Measurements from ENCODE around the gene SKAP1. TPM values are rescaled to one million over a fixed set of nuclear protein-coding genes. Genes with fewer than 3 reads are reported as not detected.
"Not testable (repeated sequence)": the region's sequence is repeated elsewhere in the genome, so short reads cannot be mapped to it uniquely, and the experiment has no call there.

The SKAP1 gene
- total and polyA plus RNA-seq, 5 donors from 2014 or later, result 196 to 554 (median 373) TPM

- Histone ChIP-seq H3K36me3 (ENCODE audit: control insufficient read depth, insufficient read depth, low read length) (peaks cover 48% of the 10 kb centered on the region), H3K4me1 (ENCODE audit: control insufficient read depth, insufficient read depth, low read length, poor library complexity, severe bottlenecking) (no peaks in the 10 kb centered on the region), H3K27ac (ENCODE audit: insufficient read depth, low read length, poor library complexity, severe bottlenecking) (no peak overlapping the region), H3K9me3 (ENCODE audit: control insufficient read depth in 2 of 2, low read length in 2 of 2) (no peaks in the 10 kb centered on the region), H3K4me3 (ENCODE audit: low read depth, low read length) (no peak overlapping the region), H3K27me3 (ENCODE audit: control insufficient read depth, insufficient read depth, low read length) (no peaks in the 10 kb centered on the region)
- no peak for ATAC-seq (ENCODE audit: low read depth in 2 of 2)
- Mint-ChIP-seq H3K9me3 (peaks cover 0 to 3% (median 0%) of the 10 kb centered on the region in 7 donors), H3K4me3 (no peak overlapping the region), H3K4me1 (peaks cover 20 to 28% (median 23%) of the 10 kb centered on the region in 4 donors), H3K27me3 (peaks cover 4% of the 10 kb centered on the region), H3K36me3 (peaks cover 39% of the 10 kb centered on the region), H3K27ac (no peak overlapping the region)
- no peak for DNase-seq
Measured at GRCh38 chr17:48347177-48347576, 82.8 kb downstream of the SKAP1 start.

- Histone ChIP-seq H3K9me3 (ENCODE audit: control insufficient read depth in 2 of 2, low read length in 2 of 2) (no peaks in the 10 kb centered on the region), H3K27me3 (ENCODE audit: control insufficient read depth, insufficient read depth, low read length) (no peaks in the 10 kb centered on the region), H3K4me1 (ENCODE audit: control insufficient read depth, insufficient read depth, low read length, poor library complexity, severe bottlenecking) (no peaks in the 10 kb centered on the region), H3K4me3 (ENCODE audit: low read depth, low read length) (no peak overlapping the region), H3K27ac (ENCODE audit: insufficient read depth, low read length, poor library complexity, severe bottlenecking) (no peak overlapping the region), H3K36me3 (ENCODE audit: control insufficient read depth, insufficient read depth, low read length) (peaks cover 68% of the 10 kb centered on the region)
- Mint-ChIP-seq H3K36me3 (peaks cover 35% of the 10 kb centered on the region), H3K4me1 (peaks cover 21 to 28% (median 23%) of the 10 kb centered on the region in 4 donors), H3K9me3 (peaks cover 0 to 3% (median 0%) of the 10 kb centered on the region in 7 donors), H3K27ac (no peak overlapping the region), H3K27me3 (peaks cover 4% of the 10 kb centered on the region), H3K4me3 (no peak overlapping the region)
- DNase-seq (no peak), ATAC-seq (ENCODE audit: low read depth in 2 of 2) (no peak)
Measured at GRCh38 chr17:48344251-48344650, 85.8 kb downstream of the SKAP1 start.

DNA sequence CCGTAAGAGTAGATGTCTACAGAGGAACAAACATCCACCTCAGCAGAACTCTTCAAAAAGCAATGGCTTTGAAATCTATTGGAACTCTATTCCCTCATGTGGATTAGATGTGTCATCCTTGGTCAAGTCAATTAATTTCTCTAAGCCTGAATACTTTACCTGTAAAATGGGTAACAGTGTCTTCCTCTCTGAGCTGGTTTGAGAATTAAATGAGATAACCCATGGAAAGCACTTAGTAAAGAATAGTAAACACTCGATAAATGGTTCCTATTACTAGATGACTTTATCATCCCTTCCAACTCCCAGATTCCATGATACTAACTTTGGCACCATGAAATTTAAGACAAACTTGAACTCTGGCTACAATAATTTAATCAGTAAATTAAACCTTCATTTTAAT is 89.1 kb downstream of the SKAP1 start:
- no peaks in the 10 kb centered on the region for H3K4me1 ChIP-seq (ENCODE audit: control insufficient read depth, insufficient read depth, low read length, poor library complexity, severe bottlenecking)

GRCh38 chr17:48338720-48339119 is 91.3 kb downstream of the SKAP1 start:
- DNase-seq (no peak), ATAC-seq (ENCODE audit: low read depth in 2 of 2) (no peak)
- peaks cover 9% of the 10 kb centered on the region for H3K36me3 Mint-ChIP-seq
- H3K36me3 ChIP-seq (ENCODE audit: control insufficient read depth, insufficient read depth, low read length), result peaks cover 51% of the 10 kb centered on the region
- H3K9me3 Mint-ChIP-seq, result no peaks in the 10 kb centered on the region
- no peaks in the 10 kb centered on the region for H3K27me3 ChIP-seq (ENCODE audit: control insufficient read depth, insufficient read depth, low read length)
- H3K4me1 Mint-ChIP-seq, result peaks cover 22 to 43% (median 29%) of the 10 kb centered on the region in 4 donors
- no peak overlapping the region for H3K27ac Mint-ChIP-seq
- H3K27ac ChIP-seq (ENCODE audit: insufficient read depth, low read length, poor library complexity, severe bottlenecking), result no peak overlapping the region
- H3K4me3 Mint-ChIP-seq, result no peak overlapping the region
- no peak overlapping the region for H3K4me3 ChIP-seq (ENCODE audit: low read depth, low read length)
- peaks cover 4% of the 10 kb centered on the region for H3K4me1 ChIP-seq (ENCODE audit: control insufficient read depth, insufficient read depth, low read length, poor library complexity, severe bottlenecking)
- H3K9me3 ChIP-seq (ENCODE audit: control insufficient read depth in 2 of 2, low read length in 2 of 2), result no peaks in the 10 kb centered on the region
- no peaks in the 10 kb centered on the region for H3K27me3 Mint-ChIP-seq

More for the DNA sequence above, 89.1 kb downstream of the SKAP1 start:
- Histone ChIP-seq H3K4me3 (ENCODE audit: low read depth, low read length) (no peak overlapping the region), H3K9me3 (ENCODE audit: control insufficient read depth in 2 of 2, low read length in 2 of 2) (no peaks in the 10 kb centered on the region), H3K36me3 (ENCODE audit: control insufficient read depth, insufficient read depth, low read length) (peaks cover 73% of the 10 kb centered on the region), H3K27ac (ENCODE audit: insufficient read depth, low read length, poor library complexity, severe bottlenecking) (no peak overlapping the region), H3K27me3 (ENCODE audit: control insufficient read depth, insufficient read depth, low read length) (no peaks in the 10 kb centered on the region)
- ATAC-seq (ENCODE audit: low read depth in 2 of 2) (no peak), DNase-seq (no peak)
- no peaks in the 10 kb centered on the region for H3K9me3 Mint-ChIP-seq
- no peak overlapping the region for H3K27ac Mint-ChIP-seq
- H3K4me3 Mint-ChIP-seq, result no peak overlapping the region
- peaks cover 24 to 39% (median 33%) of the 10 kb centered on the region in 4 donors for H3K4me1 Mint-ChIP-seq
- no peaks in the 10 kb centered on the region for H3K27me3 Mint-ChIP-seq
- H3K36me3 Mint-ChIP-seq, result peaks cover 26% of the 10 kb centered on the region

DNA sequence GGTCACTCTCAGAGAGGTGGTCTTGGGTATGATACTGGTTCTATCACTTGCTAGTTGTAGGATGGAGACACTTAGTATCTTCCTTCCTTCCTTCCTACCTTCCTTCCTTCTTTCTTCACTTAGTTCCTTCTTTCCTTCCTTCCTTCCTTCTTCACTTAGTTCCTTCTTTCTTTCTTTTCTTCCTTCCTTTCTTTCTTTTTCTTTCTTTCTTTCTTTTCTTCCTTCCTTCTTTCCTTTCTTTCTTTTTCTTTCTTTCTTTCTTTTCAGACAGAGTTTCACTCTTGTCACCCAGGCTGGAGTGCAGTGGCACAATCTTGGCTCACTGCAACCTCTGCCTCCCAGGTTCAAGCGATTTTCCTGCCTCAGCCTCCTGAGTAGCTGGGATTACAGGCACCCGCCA is 92.1 kb downstream of the SKAP1 start:
- H3K27me3 Mint-ChIP-seq; H3K9me3 Mint-ChIP-seq; H3K4me1 ChIP-seq (ENCODE audit: control insufficient read depth, insufficient read depth, low read length, poor library complexity, severe bottlenecking); H3K36me3 Mint-ChIP-seq; DNase-seq; H3K4me3 ChIP-seq (ENCODE audit: low read depth, low read length); ATAC-seq (ENCODE audit: low read depth in 2 of 2); H3K27ac ChIP-seq (ENCODE audit: insufficient read depth, low read length, poor library complexity, severe bottlenecking); H3K9me3 ChIP-seq (ENCODE audit: control insufficient read depth in 2 of 2, low read length in 2 of 2); H3K27me3 ChIP-seq (ENCODE audit: control insufficient read depth, insufficient read depth, low read length): not testable (repeated sequence)
- Mint-ChIP-seq H3K4me3 (peak overlapping the region in 1 of 4 donors; percentile 48), H3K4me1 (peaks cover 24 to 43% (median 33%) of the 10 kb centered on the region in 4 donors), H3K27ac (peak overlapping the region in 2 of 3 donors; percentile 20 to 26)
- H3K36me3 ChIP-seq (ENCODE audit: control insufficient read depth, insufficient read depth, low read length), result peaks cover 42% of the 10 kb centered on the region

GRCh38 chr17:48336986-48337385 is 93.0 kb downstream of the SKAP1 start:
- peaks cover 18 to 38% (median 32%) of the 10 kb centered on the region in 4 donors for H3K4me1 Mint-ChIP-seq
- DNase-seq (no peak), ATAC-seq (ENCODE audit: low read depth in 2 of 2) (no peak)
- H3K27ac Mint-ChIP-seq, result no peak overlapping the region
- H3K27ac ChIP-seq (ENCODE audit: insufficient read depth, low read length, poor library complexity, severe bottlenecking), result no peak overlapping the region
- no peaks in the 10 kb centered on the region for H3K9me3 Mint-ChIP-seq
- no peak overlapping the region for H3K4me3 Mint-ChIP-seq
- peaks cover 5% of the 10 kb centered on the region for H3K4me1 ChIP-seq (ENCODE audit: control insufficient read depth, insufficient read depth, low read length, poor library complexity, severe bottlenecking)
- peaks cover 40% of the 10 kb centered on the region for H3K36me3 ChIP-seq (ENCODE audit: control insufficient read depth, insufficient read depth, low read length)
- no peaks in the 10 kb centered on the region for H3K27me3 ChIP-seq (ENCODE audit: control insufficient read depth, insufficient read depth, low read length)
- no peaks in the 10 kb centered on the region for H3K27me3 Mint-ChIP-seq
- no peaks in the 10 kb centered on the region for H3K9me3 ChIP-seq (ENCODE audit: control insufficient read depth in 2 of 2, low read length in 2 of 2)
- H3K36me3 Mint-ChIP-seq, result peaks cover 1% of the 10 kb centered on the region
- no peak overlapping the region for H3K4me3 ChIP-seq (ENCODE audit: low read depth, low read length)

DNA sequence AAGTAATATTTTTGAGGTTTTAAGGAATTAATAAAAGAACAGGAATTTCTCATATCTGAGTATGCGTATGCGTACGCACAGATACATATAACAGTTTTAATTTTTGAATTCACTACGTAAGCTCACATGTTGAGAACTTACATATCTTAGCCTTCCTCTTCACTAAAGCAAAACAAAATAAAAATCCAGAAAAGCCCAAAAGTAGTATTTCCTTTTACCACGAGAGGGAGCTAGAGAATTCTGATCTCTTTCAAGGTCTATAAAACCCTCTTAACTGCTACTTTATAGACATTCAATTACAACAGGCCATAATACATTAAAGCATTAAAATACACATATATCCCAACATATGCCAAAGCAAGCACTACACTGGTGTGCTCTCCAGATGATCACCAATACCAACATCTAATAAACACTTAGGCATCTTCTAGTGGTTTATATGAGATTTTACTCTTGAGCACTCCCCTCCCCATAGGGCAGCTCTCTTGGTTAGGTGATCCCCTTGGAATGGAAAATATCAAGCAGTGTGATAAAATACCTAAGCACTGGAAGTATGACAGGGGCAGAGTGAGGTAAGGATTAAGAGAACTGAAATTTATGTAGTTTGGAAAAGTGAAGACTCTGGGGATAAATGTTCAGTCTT is 94.0 kb downstream of the SKAP1 start:
- H3K9me3 Mint-ChIP-seq, result no peaks in the 10 kb centered on the region
- H3K9me3 ChIP-seq (ENCODE audit: control insufficient read depth in 2 of 2, low read length in 2 of 2), result no peaks in the 10 kb centered on the region
- peaks cover 16 to 33% (median 26%) of the 10 kb centered on the region in 4 donors for H3K4me1 Mint-ChIP-seq
- peaks cover 36% of the 10 kb centered on the region for H3K36me3 ChIP-seq (ENCODE audit: control insufficient read depth, insufficient read depth, low read length)
- peak overlapping the region; percentile 24 for H3K27ac ChIP-seq (ENCODE audit: insufficient read depth, low read length, poor library complexity, severe bottlenecking)
- no peaks in the 10 kb centered on the region for H3K36me3 Mint-ChIP-seq
- peak overlapping the region in 1 of 3 donors; percentile 83 for H3K27ac Mint-ChIP-seq
- ATAC-seq (ENCODE audit: low read depth in 2 of 2) (peak; percentile 45 to 65), DNase-seq (peak in 2 of 3 donors; percentile 67 to 78)
- H3K4me1 ChIP-seq (ENCODE audit: control insufficient read depth, insufficient read depth, low read length, poor library complexity, severe bottlenecking), result peaks cover 5% of the 10 kb centered on the region
- no peaks in the 10 kb centered on the region for H3K27me3 ChIP-seq (ENCODE audit: control insufficient read depth, insufficient read depth, low read length)
- no peak overlapping the region for H3K4me3 Mint-ChIP-seq
- H3K4me3 ChIP-seq (ENCODE audit: low read depth, low read length), result no peak overlapping the region
- no peaks in the 10 kb centered on the region for H3K27me3 Mint-ChIP-seq

Data from CD4-positive, CD25-positive, alpha-beta regulatory T cell (primary cell).